Limb (tissue), 2 donors: ENCODE measurements around the gene DDX56.
"Not testable (repeated sequence)": the region's sequence is repeated elsewhere in the genome, so short reads cannot be mapped to it uniquely, and the experiment has no call there.

Experiments
- DNase-seq, 2 donors: peaks; one replicate each; pipeline ENCODE4 v3.0.0-alpha.2; 2016; ENCODE audit errors: extremely low spot score in 2 of 2

The DDX56 gene

DNA sequence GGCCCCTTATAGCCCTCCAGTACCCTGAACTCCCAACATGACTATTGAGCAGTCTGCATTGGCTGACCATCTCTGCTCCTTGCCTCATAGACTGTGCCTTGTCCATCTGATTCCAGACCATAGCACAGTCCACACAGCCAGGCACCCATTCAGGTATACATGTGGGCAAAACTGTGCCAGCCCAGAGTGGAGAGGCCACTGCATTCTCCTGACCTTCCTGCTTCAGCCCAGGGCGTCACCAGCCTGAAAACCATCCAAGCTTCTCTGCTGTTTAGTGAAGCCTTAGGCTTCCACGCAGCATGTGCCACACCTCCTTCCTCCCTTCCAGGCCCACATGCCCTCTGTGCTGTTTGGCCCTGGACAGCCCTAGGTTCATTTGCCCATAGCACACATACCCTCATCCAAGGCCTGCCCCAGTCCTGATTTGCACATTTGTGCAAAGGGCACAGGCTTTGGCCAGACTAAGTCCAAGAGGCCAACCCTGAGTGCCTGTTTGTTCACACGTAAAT is 10.5 kb downstream of the DDX56 start:
- DNase-seq: no peak

DNA sequence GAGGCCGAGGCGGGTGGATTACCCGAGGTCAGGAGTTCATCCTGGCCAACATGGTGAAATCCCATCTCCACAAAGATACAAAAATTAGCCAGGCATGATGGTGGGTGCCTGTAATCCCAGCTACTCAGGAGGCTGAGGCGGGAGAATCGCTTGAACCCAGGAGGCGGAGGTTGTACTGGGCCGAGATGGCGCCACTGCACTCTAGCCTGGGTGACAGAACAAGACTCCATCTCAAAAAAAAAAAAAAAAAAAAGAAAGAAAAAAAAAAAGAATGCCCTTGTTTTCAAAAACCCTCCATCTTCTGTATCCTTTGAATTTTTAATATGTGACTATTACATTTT is 11.1 kb downstream of the DDX56 start:
- DNase-seq: not testable (repeated sequence)

GRCh38 chr7:44561962-44562621 is 11.6 kb downstream of the DDX56 start:
- no peak for DNase-seq

- no peak for DNase-seq
Observed at GRCh38 chr7:44561481-44561880, 12.2 kb downstream of the DDX56 start.

DNA sequence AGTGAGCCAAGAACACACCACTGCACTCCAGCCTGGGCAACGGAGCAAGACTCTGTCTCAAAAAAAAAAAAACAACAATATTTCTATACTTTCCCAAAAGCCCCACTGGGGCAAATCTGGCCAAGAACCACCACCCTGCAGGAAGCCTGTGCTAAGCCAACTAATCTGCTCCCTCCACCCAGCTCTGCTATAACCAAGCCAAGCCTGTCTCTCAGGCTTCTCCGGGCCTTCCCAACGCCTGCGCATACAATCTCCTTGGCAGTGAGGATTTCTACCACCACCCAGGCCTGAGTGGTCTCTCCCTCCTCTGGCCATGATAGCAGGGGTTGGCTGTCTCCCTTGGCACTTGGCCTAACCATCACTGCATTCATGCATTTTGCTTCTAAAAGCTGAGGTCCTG is 14.2 kb downstream of the DDX56 start:
- DNase-seq: no peak

- no peak for DNase-seq
Observed at GRCh38 chr7:44557485-44557884, 16.2 kb downstream of the DDX56 start.

- DNase-seq: no peak
Observed at GRCh38 chr7:44555350-44555749, 18.4 kb downstream of the DDX56 start.

- DNase-seq: not testable (repeated sequence)
Observed at GRCh38 chr7:44552473-44553005, 21.2 kb downstream of the DDX56 start.

GRCh38 chr7:44549457-44549856 is 24.3 kb downstream of the DDX56 start:
- DNase-seq: no peak

- no peak for DNase-seq
Observed at GRCh38 chr7:44548893-44549292, 24.8 kb downstream of the DDX56 start.

DNA sequence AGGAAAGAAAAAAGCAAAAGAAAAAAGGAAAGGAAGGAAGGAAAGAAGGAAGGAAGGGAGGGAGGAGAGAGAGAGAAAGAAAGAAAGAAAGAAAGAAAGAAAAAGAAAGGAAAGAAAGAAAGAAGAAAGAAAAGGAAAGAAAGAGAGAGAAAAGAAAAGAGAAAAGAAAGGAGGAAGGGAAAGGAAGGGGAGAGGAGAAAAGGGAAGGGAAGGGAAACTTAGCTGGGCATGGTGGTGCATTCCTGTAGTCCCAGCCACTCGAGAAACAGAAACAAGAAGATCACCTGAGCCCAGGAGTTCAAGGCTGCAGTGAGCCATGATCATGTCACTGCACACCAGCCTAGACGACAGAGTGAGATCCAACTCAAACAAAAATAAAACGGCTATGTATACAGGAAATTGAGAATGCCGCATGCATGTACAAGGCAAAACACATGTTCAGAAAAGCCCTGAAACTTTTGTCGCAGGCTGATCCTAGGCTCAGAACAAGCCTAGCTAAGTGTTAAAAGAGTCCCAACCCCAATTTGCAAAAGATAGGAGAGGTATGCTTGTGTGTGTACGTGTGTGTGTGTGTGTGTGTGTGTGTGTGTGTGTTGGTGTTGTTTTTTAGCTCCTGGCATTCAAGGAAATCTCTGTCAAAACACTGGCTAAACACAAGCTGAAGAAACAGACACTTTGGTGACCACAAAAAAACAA is 26.0 kb downstream of the DDX56 start:
- no peak for DNase-seq

GRCh38 chr7:44541876-44542610 is 31.7 kb downstream of the DDX56 start:
- DNase-seq: no peak

DNA sequence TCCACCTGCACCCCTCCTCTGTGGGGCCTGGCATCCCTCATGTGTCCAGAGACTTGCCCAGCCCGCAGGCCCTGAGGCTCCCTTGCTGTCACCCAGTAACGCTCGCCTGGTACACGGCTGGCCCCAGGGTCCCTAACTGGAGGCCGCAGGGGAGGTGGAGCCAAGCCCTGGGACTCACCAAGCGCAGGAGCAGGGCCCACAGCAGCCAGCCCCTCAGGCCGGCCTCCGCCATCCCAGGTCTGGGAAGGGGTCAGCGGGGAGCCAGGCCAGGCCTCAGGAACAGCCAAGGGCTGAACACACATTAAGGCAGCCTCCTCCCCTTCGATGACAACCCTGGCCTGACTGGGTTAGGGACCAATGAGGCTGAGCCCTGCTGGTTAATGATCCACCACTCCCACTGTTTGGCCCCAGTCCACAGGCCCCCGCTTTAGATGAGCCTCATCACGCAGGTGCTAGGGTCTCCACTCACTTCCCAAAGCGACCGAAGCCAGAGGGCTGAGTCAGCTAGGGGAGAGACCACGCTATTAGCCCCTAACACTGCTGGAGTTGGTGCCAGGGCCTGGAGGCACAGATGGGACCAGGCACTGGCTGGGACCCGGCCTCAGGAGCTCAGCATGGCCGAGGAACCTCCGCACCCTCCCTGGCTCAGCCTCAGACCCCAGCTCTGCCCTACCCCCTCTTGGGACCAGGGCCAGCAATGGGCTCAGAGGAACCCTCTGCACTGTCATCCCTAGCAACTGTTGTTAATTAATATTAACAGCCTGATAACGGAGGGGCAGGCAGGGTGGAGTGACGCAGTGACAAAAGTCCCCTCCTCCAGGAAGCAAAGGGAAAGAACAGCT is 32.5 kb downstream of the DDX56 start, which contains the start of gene NPC1L1:
NPC1L1 (minus strand) TSS at position 303 of the 842 bp plus-strand sequence; CDS start at position 232, 71 bp downstream.
- DNase-seq: no peak

- DNase-seq: no peak
Observed at GRCh38 chr7:44540592-44541027, 33.1 kb downstream of the DDX56 start.

GRCh38 chr7:44539669-44540506 is 33.8 kb downstream of the DDX56 start:
- DNase-seq: no peak

- DNase-seq: no peak
Observed at GRCh38 chr7:44538798-44539668, 34.7 kb downstream of the DDX56 start.

GRCh38 chr7:44538093-44538797 is 35.5 kb downstream of the DDX56 start:
- no peak for DNase-seq

DNA sequence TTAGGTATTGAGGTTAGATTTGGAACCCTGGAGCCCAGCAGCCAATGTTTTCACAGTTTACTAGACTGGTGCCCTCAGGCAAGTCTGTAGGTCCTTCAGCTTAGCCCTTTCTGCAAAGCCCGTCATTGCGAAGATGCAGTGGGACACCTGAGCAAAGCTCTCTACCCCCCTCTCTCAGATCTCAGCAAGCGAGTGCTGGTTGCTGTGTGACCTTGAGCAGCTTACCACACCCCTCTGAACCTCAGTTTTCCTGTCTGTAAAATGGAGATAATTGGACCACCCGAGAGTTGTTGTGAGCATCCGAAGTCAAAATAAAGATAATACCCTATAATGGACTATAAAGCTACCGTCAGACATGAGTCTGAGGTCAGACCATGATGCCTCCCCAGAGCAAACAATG is 36.3 kb downstream of the DDX56 start:
- DNase-seq: no peak

- no peak for DNase-seq
Observed at GRCh38 chr7:44536090-44536489, 37.6 kb downstream of the DDX56 start.
